Cardiac muscle cell (in vitro differentiated cells and primary cell): Measurements from ENCODE around the gene HIVEP1. TPM values are rescaled to one million over a fixed set of nuclear protein-coding genes. Genes with fewer than 3 reads are reported as not detected.

Experiments
- DNase-seq, 2 donors: peaks; one replicate each; pipeline versions ENCODE4 v3.0.0 to v3.0.0-alpha.2; 2010 to 2017; ENCODE audit warnings: low read depth in 1 of 2, low spot score in 1 of 2
- H3K27ac ChIP-seq: fragments of 200-600 bp; sonication (generic); 2 replicates; pipeline ENCODE4 v1.5.1; 2016
- H3K27me3 ChIP-seq: fragments of 200-600 bp; sonication (generic); 2 replicates; pipeline ENCODE4 v1.6.0; 2016; ENCODE audit warnings: control low read depth
- H3K36me3 ChIP-seq: fragments of 200-600 bp; sonication (generic); 2 replicates; pipeline ENCODE4 v1.5.1; 2016; ENCODE audit warnings: control low read depth
- H3K4me1 ChIP-seq: fragments of 200-600 bp; sonication (generic); 2 replicates; pipeline ENCODE4 v1.8.1; 2017; ENCODE audit warnings: low read depth, mild to moderate bottlenecking, mixed run types
- H3K4me3 ChIP-seq: fragments of 200-600 bp; sonication (generic); 2 replicates; pipeline ENCODE4 v1.5.1; 2016; ENCODE audit warnings: mild to moderate bottlenecking
- H3K9me3 ChIP-seq: fragments of 200-600 bp; sonication (generic); 2 replicates; pipeline ENCODE4 v1.5.1; 2017; ENCODE audit warnings: low read depth, mild to moderate bottlenecking, control low read depth
- CTCF ChIP-seq: IDR thresholded peaks from 2 replicates; pipeline ENCODE4 v1.5.1; 2012; ENCODE audit warnings: low read depth, mild to moderate bottlenecking, low read length
- polyA plus RNA-seq: library from polyadenylated mRNA; unstranded; fragments of >200 nt; fragmentation: Nextera tagmentation; extraction: Ambion mirVana; gene quantifications from 2 replicates; pipeline ENCODE4 v1.2.1, GENCODE V29; 2016
- total RNA-seq: library from RNA; depleted of rRNA; stranded (reverse); fragments of >200 nt; gene quantifications from 2 replicates; pipeline ENCODE4 v1.2.3, GENCODE V29; 2016

Gene HIVEP1
- total and polyA plus RNA-seq, 2 experiments from 2014 or later, result 5.3 to 20.0 TPM

- Histone ChIP-seq H3K27me3 (no peaks in the 10 kb centered on the region), H3K27ac (no peak overlapping the region), H3K4me3 (no peak overlapping the region), H3K9me3 (no peaks in the 10 kb centered on the region), H3K36me3 (no peaks in the 10 kb centered on the region), H3K4me1 (no peaks in the 10 kb centered on the region)
- TF ChIP-seq CTCF, result no peak
- DNase-seq, result no peak
These were observed 20.0 kb upstream of the HIVEP1 start for GRCh38 chr6:11992086-11992485.

GRCh38 chr6:11994875-11995461 is 17.1 kb upstream of the HIVEP1 start:
- no peak for DNase-seq
- Histone ChIP-seq H3K4me1 (no peaks in the 10 kb centered on the region), H3K27me3 (no peaks in the 10 kb centered on the region), H3K4me3 (no peak overlapping the region), H3K9me3 (no peaks in the 10 kb centered on the region), H3K27ac (no peak overlapping the region), H3K36me3 (no peaks in the 10 kb centered on the region)
- no peak for TF ChIP-seq CTCF

GRCh38 chr6:11996751-11997150 is 15.4 kb upstream of the HIVEP1 start:
- Histone ChIP-seq H3K9me3 (no peaks in the 10 kb centered on the region), H3K4me3 (no peak overlapping the region), H3K27ac (no peak overlapping the region), H3K36me3 (no peaks in the 10 kb centered on the region), H3K4me1 (no peaks in the 10 kb centered on the region), H3K27me3 (no peaks in the 10 kb centered on the region)
- DNase-seq, result no peak
- no peak for TF ChIP-seq CTCF

- H3K27me3 ChIP-seq, result no peaks in the 10 kb centered on the region
- H3K9me3 ChIP-seq, result no peaks in the 10 kb centered on the region
- no peak overlapping the region for H3K4me3 ChIP-seq
- no peaks in the 10 kb centered on the region for H3K36me3 ChIP-seq
- no peaks in the 10 kb centered on the region for H3K4me1 ChIP-seq
- DNase-seq, result peak in 1 of 2 donors; percentile 65
- no peak overlapping the region for H3K27ac ChIP-seq
- no peak for TF ChIP-seq CTCF
These were observed 12.9 kb upstream of the HIVEP1 start for GRCh38 chr6:11999246-11999645.

- no peak overlapping the region for H3K4me3 ChIP-seq
- no peaks in the 10 kb centered on the region for H3K9me3 ChIP-seq
- no peaks in the 10 kb centered on the region for H3K36me3 ChIP-seq
- no peaks in the 10 kb centered on the region for H3K4me1 ChIP-seq
- no peak for TF ChIP-seq CTCF
- DNase-seq, result no peak
- H3K27me3 ChIP-seq, result no peaks in the 10 kb centered on the region
- no peak overlapping the region for H3K27ac ChIP-seq
These were observed 11.9 kb upstream of the HIVEP1 start for GRCh38 chr6:12000174-12000573.
